KMS-11 (cell line): Measurements from ENCODE around the gene MED13L.
A peak's percentile ranks its signal among the peaks of the same experiment; 100 is the strongest.

Experiments used
- H2AFZ ChIP-seq: fragments of 200-600 bp; sonication (generic); 2 replicates; pipeline ENCODE4 v1.6.1; 2016; ENCODE audit warnings: antibody characterized with exemption, mixed run types, low read depth
- H3K27ac ChIP-seq: fragments of 200-600 bp; sonication (generic); 2 replicates; pipeline ENCODE4 v1.6.1; 2016; ENCODE audit warnings: mild to moderate bottlenecking, mixed run types
- H3K27me3 ChIP-seq: fragments of 200-600 bp; sonication (generic); 2 replicates; pipeline ENCODE4 v1.6.1; 2017; ENCODE audit warnings: mild to moderate bottlenecking, low read depth, mixed run types, moderate library complexity; ENCODE audit not compliant: insufficient read depth
- H3K36me3 ChIP-seq: fragments of 200-600 bp; sonication (generic); 2 replicates; pipeline ENCODE4 v1.6.1; 2017; ENCODE audit warnings: mild to moderate bottlenecking, mixed run types; ENCODE audit not compliant: insufficient read depth
- H3K4me1 ChIP-seq: fragments of 200-600 bp; sonication (generic); 2 replicates; pipeline ENCODE4 v1.6.1; 2016; ENCODE audit warnings: mild to moderate bottlenecking, low read depth, mixed run types; ENCODE audit not compliant: poor library complexity, severe bottlenecking
- H3K4me2 ChIP-seq: fragments of 200-600 bp; sonication (generic); 2 replicates; pipeline ENCODE4 v1.7.0; 2016; ENCODE audit warnings: mild to moderate bottlenecking, mixed run types
- H3K4me3 ChIP-seq: fragments of 200-600 bp; sonication (generic); IDR thresholded peaks from 2 replicates; pipeline ENCODE4 v1.6.1; 2017; ENCODE audit warnings: low read depth, low read length, mixed read lengths; ENCODE audit not compliant: insufficient read depth
- H3K79me2 ChIP-seq: fragments of 200-600 bp; sonication (generic); 2 replicates; pipeline ENCODE4 v1.6.1; 2016; ENCODE audit warnings: low read depth, mixed run types; ENCODE audit not compliant: insufficient read depth
- H3K9ac ChIP-seq: fragments of 200-600 bp; sonication (generic); 2 replicates; pipeline ENCODE4 v1.6.1; 2016; ENCODE audit warnings: mild to moderate bottlenecking, mixed run types
- H4K20me1 ChIP-seq: fragments of 200-600 bp; sonication (generic); 2 replicates; pipeline ENCODE4 v1.6.1; 2016; ENCODE audit warnings: mild to moderate bottlenecking, mixed run types; ENCODE audit not compliant: insufficient read depth
- TF ChIP-seq, protein P1 (sequence below): fragments of 200-600 bp; sonication (generic); conservative IDR thresholded peaks from 2 replicates; pipeline ENCODE4 v1.6.1; 2017; ENCODE audit warnings: low read depth, mild to moderate bottlenecking, antibody characterized with exemption, low read length, moderate library complexity, mixed read lengths

MED13L gene

GRCh38 chr12:116048879-116049278 is 228.6 kb downstream of the MED13L start:
- no peak overlapping the region for H2AFZ ChIP-seq
- peaks cover 24% of the 10 kb centered on the region; the same call in 1 of the 2 replicates for H3K79me2 ChIP-seq
- H4K20me1 ChIP-seq = no peaks in the 10 kb centered on the region
- TF ChIP-seq, protein P1, sequence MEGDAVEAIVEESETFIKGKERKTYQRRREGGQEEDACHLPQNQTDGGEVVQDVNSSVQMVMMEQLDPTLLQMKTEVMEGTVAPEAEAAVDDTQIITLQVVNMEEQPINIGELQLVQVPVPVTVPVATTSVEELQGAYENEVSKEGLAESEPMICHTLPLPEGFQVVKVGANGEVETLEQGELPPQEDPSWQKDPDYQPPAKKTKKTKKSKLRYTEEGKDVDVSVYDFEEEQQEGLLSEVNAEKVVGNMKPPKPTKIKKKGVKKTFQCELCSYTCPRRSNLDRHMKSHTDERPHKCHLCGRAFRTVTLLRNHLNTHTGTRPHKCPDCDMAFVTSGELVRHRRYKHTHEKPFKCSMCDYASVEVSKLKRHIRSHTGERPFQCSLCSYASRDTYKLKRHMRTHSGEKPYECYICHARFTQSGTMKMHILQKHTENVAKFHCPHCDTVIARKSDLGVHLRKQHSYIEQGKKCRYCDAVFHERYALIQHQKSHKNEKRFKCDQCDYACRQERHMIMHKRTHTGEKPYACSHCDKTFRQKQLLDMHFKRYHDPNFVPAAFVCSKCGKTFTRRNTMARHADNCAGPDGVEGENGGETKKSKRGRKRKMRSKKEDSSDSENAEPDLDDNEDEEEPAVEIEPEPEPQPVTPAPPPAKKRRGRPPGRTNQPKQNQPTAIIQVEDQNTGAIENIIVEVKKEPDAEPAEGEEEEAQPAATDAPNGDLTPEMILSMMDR = no peak
- no peak overlapping the region for H3K9ac ChIP-seq
- H3K4me3 ChIP-seq = no peak overlapping the region
- no peaks in the 10 kb centered on the region for H3K27me3 ChIP-seq
- peak overlapping the region; percentile 41; the same call in 1 of the 2 replicates for H3K4me2 ChIP-seq
- peaks cover 72% of the 10 kb centered on the region for H3K4me1 ChIP-seq
- H3K27ac ChIP-seq = peak overlapping the region; percentile 25; the same call in 1 of the 2 replicates
- no peaks in the 10 kb centered on the region for H3K36me3 ChIP-seq

DNA sequence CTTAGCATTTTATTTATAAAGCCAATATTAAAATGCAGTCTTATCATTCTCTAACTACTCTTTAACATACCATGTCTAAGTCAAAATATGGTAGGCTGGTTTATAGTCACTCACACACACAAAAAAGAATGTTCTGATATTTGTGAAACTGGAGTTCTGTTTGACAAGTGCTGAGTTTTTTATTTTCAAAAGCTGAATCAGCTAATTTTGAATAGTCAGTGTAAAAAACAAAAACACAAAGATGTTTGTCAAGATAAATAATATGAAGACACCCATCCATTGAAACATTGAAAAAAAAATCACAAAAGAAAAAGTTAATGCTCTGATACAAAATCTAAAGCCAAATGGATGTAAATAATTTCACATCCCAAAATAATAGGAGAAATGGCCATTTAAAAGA is 231.5 kb downstream of the MED13L start:
- no peaks in the 10 kb centered on the region for H3K27me3 ChIP-seq
- H3K4me3 ChIP-seq = no peak overlapping the region
- TF ChIP-seq, protein P1 = no peak
- peaks cover 72% of the 10 kb centered on the region for H3K4me1 ChIP-seq
- no peaks in the 10 kb centered on the region for H4K20me1 ChIP-seq
- H3K9ac ChIP-seq = no peak overlapping the region
- no peak overlapping the region; the same call in 1 of the 2 replicates for H3K27ac ChIP-seq
- H2AFZ ChIP-seq = no peak overlapping the region
- peaks cover 14% of the 10 kb centered on the region; the same call in 1 of the 2 replicates for H3K79me2 ChIP-seq
- peak overlapping the region; percentile 14 for H3K4me2 ChIP-seq
- no peaks in the 10 kb centered on the region for H3K36me3 ChIP-seq

DNA sequence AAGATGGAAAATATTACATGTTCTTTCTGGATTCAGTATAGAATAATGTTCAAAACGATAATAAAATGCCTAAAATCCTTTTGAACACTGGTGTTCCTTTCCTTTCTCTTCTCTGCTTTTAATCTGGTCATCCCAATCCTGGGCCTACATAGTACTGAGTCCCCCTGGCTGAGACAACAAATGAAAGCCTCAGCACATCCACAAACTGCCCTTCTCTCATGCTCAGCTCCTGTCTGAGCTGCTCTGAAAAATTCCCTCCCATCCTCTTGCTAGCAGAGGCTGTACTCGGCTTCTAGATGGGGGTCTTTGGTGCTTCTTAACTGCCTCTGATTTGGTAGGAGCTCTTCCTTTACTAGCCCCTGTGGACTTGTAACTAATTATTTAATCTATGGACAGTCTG is 232.3 kb downstream of the MED13L start:
- Histone ChIP-seq H3K4me3 (no peak overlapping the region), H3K79me2 (peaks cover 13% of the 10 kb centered on the region; the same call in 1 of the 2 replicates), H3K27ac (no peak overlapping the region), H3K9ac (no peak overlapping the region), H3K4me2 (peak overlapping the region; percentile 14), H2AFZ (no peak overlapping the region), H3K4me1 (peaks cover 63% of the 10 kb centered on the region), H3K27me3 (no peaks in the 10 kb centered on the region), H4K20me1 (no peaks in the 10 kb centered on the region), H3K36me3 (no peaks in the 10 kb centered on the region)
- TF ChIP-seq, protein P1 = no peak

DNA sequence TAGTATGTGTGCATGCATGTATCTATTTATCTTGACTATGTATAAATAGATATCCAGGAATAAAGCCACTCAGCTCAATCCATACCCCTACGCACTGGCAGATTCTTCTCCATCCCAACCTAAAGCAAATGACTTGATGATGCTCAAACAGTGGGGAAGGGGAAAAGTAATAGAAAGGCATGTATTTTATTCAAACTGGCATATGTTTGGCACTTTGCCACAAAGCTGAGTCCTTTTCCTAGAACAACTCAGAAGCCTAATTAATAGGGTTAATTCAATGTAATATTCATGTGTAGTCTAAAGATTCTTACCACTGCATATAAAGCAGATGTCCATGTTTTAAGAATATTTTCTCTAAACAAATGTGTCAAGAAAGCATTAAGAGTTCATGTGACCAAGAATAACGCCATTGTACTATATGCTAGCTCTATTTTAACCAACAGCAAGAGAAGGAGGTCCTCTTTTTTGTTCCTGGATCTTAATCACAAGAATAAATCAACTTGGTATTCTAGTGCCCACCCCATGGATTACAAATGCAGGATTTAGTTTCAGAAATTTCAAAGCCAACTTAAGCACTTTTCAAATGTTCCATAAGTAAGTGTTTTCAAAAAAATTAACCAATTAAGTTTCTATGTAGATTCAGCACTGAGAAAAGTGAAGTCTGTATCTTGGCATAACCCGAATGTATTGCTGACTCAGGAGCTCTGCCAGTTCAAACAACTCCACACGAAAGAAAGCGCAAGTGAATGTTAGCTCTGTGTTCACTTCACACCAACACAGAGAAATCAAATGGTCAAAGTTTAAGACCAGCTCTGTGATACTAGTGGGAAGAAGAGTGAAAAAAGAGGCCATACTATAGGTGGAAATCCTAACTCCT is 233.6 kb downstream of the MED13L start:
- Histone ChIP-seq H3K79me2 (peaks cover 13% of the 10 kb centered on the region; the same call in 1 of the 2 replicates), H3K27ac (no peak overlapping the region)

More for the DNA sequence above, 233.6 kb downstream of the MED13L start:
- Histone ChIP-seq H4K20me1 (no peaks in the 10 kb centered on the region), H3K4me2 (0 out of 2 replicates have a peak overlapping the region, but pooled peaks have one; percentile 7), H3K9ac (no peak overlapping the region), H3K4me3 (no peak overlapping the region), H2AFZ (no peak overlapping the region), H3K36me3 (no peaks in the 10 kb centered on the region), H3K27me3 (no peaks in the 10 kb centered on the region), H3K4me1 (peaks cover 51% of the 10 kb centered on the region)
- TF ChIP-seq, protein P1 = no peak
